GM18499 (cell line): ENCODE data around the gene HECTD1.
"Not testable (repeated sequence)": the region's sequence is repeated elsewhere in the genome, so short reads cannot be mapped to it uniquely, and the experiment has no call there.

ENCODE experiments used
- ATAC-seq: cut with Tn5 transposase; IDR thresholded peaks from one replicate; pipeline ENCODE4 v1.9.1; 2021; ENCODE audit warnings: moderate number of reproducible peaks; ENCODE audit not compliant: insufficient read depth, unreplicated experiment

HECTD1 gene

GRCh38 chr14:31229009-31229408, 21.4 kb upstream of the HECTD1 start:
- peak; percentile 81 for ATAC-seq

GRCh38 chr14:31228533-31228932, 20.9 kb upstream of the HECTD1 start:
- no peak for ATAC-seq

GRCh38 chr14:31224808-31225207, 17.2 kb upstream of the HECTD1 start:
- ATAC-seq = no peak

GRCh38 chr14:31223331-31223730, 15.7 kb upstream of the HECTD1 start:
- ATAC-seq = no peak

- ATAC-seq = no peak
Observed at GRCh38 chr14:31222834-31223233, 15.2 kb upstream of the HECTD1 start.

GRCh38 chr14:31221266-31221665, 13.7 kb upstream of the HECTD1 start:
- ATAC-seq = no peak

GRCh38 chr14:31219169-31219568, 11.6 kb upstream of the HECTD1 start:
- ATAC-seq = no peak

GRCh38 chr14:31216359-31216758, 8.8 kb upstream of the HECTD1 start:
- no peak for ATAC-seq

- no peak for ATAC-seq
Observed at GRCh38 chr14:31212893-31213292, 5.3 kb upstream of the HECTD1 start.

- no peak for ATAC-seq
Observed at GRCh38 chr14:31209605-31210004, 2.0 kb upstream of the HECTD1 start.

GRCh38 chr14:31208546-31209424, 1.2 kb upstream of the HECTD1 start:
- ATAC-seq = no peak

- ATAC-seq = peak; percentile 17
Observed at GRCh38 chr14:31207287-31207754, 272 bp downstream of the HECTD1 start.

GRCh38 chr14:31206536-31207286, 882 bp downstream of the HECTD1 start:
- ATAC-seq = peak; percentile 0

GRCh38 chr14:31205681-31206535, 1.7 kb downstream of the HECTD1 start:
- no peak for ATAC-seq

- ATAC-seq = no peak
Observed at GRCh38 chr14:31204593-31205534, 2.7 kb downstream of the HECTD1 start.

GRCh38 chr14:31203899-31204592, 3.5 kb downstream of the HECTD1 start:
- not testable (repeated sequence) for ATAC-seq

- no peak for ATAC-seq
Observed at GRCh38 chr14:31203414-31203742, 4.2 kb downstream of the HECTD1 start.

- ATAC-seq = no peak
Observed at GRCh38 chr14:31201111-31201510, 6.5 kb downstream of the HECTD1 start.

- ATAC-seq = no peak
Observed at GRCh38 chr14:31200702-31200990, 6.9 kb downstream of the HECTD1 start.
